ENCODE results near the gene FOCAD.

Gene FOCAD

DNA sequence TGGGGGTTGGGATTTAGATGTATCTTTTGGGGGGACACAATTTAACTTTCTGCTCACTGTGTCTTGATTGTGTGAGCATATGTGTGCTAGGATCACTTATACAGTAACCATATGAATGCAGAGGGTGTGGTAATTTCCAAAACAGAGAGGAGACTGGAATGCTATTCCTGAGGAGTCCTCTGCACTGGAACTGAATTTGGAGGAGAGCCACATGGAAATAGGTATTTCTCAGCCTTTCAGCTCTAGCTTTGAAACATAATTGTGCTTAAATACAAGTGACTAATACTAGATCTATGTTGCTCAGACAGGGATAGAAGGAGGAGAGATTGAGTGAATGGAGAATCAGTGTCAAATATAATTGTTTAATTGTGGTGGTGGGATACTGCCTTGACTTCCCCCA lies 45.5 kb downstream of the FOCAD start:
- no peak overlapping the region for H3K4me3 ChIP-seq (ENCODE audit: low read depth, low read length)

DNA sequence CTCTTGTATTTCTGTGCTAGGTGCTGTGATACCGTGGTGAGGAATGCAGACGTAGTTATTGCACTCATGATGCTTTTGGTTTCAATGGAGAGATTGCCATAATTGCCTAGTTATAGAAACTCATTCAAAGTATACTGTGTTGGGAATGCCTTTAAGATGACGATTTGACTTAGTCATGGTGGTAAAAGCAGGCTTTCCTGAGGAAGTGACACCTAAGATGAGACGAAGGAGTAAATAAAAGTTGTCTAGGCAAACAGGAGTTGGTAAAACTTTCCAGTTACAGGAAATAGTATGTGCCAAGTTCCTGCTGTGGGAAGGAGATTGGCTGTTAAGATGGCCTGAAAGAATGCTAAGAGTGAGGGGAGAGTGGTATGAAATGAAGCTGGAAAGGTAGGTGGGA lies 48.1 kb downstream of the FOCAD start:
- H3K4me3 ChIP-seq (ENCODE audit: low read depth, low read length): no peak overlapping the region

DNA sequence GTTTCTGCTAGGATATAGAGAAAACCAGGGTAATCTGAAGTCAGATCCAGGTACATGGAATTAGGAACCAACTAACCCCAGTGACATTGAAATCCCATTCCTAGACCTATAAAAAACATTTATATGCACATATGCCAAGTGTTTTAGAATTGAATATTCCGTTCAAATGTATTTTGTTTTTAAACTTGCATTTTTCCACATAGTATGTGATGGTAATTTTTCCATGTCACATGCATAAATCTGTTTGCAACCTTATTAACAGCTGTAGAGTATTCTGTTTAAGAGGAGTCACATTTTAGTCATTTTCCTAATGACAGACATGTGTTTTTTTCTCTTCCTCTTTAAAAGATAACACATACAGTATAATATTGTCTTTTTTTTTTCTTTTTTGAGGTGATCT lies 50.2 kb downstream of the FOCAD start:
- H3K4me3 ChIP-seq (ENCODE audit: low read depth, low read length): no peak overlapping the region

DNA sequence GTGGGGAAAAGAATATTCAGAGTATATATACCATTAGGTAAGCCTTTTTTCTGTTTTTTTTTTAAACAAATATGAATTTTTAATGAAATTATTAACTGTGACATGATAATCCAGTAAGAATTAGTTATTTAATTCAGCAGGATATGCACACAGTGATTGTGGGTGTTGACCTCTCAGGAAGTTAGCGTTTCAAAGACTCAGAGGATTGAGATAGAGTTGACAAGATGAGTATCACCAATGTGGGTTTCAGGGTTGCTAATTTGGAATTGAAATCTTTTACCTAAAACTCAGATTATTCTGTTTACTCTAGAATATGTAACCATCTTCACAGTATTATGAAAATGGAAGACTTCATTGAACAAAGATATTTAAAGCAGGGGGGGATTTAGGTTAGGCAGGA lies 56.2 kb downstream of the FOCAD start:
- H3K4me3 ChIP-seq (ENCODE audit: low read depth, low read length): no peak overlapping the region

DNA sequence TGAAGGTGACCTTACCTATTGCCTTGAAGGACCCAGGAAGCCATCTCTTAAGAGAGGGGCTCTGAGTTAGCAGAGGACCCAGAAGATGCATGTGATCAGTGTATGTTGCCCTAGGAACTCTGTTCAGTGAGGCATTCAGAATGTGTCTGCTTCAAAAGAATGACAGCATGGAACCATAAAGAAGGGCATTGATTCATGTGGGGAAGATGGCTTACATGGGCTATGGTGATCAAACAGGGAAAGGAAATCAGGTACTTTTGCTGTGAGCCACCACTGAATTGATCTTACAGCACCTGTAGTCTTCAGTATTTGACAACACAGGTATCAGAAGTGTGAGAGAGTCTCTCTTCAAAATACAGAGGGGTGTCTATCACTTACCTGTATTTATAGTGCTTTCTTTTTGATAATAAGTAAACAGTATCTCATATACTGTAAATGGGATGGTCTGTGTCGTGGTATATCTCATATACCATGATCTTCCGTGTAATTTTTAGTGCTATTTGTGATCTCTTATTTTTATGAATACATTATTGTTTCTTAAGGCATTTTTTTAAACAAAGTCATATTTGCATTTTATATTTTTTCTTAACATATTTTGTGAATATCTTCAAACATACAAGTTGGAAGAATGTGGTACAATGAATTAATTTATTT lies 57.0 kb downstream of the FOCAD start:
- H3K4me3 ChIP-seq (ENCODE audit: low read depth, low read length): no peak overlapping the region

DNA sequence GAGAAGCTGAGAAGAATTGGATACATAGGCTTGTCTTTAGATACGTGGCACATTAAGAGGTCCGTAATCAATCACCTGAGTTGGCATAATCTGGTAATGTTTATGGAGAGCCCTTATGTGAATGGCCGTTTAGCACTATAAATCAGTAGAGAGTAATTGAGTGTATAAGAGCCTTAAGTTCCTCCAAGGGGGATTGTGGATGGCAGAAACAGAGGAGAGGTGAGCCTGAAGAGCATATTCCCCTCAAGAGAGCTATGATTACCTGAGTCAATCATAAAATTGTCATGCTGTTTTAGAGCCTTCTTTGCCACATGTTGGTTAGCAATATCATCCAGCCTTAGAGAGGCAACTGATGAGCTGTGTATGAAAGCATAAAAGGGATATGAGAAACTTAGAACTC lies 58.8 kb downstream of the FOCAD start:
- H3K4me3 ChIP-seq (ENCODE audit: low read depth, low read length): no peak overlapping the region

DNA sequence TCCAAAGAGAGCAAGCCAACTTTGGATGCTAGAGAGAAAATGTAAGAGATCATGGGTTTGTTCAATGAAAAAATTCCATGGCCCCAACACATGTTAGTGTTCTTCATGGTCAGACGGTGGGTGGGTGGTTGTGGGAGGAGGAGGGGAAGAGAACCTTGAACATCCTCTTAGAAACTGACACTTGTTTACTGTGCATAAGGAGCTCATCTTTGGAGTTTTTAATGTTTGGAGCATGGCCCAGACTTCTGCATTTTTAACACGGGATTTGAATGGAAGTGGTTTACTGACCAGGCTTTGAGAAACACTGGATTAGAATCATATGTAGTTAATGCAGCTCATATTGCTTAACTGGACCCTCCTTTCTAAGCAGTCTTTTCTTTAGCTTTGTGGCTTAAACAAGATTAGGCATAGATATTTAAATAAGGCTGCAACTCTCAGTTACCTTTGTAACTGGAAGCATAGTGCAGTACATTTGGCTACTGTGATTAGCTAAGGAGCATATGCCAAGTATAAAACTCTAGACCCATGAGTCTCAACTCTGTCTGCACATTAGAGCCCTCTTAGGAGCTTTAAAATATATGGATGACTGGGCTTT lies 60.1 kb downstream of the FOCAD start:
- H3K4me3 ChIP-seq (ENCODE audit: low read depth, low read length): no peak overlapping the region

DNA sequence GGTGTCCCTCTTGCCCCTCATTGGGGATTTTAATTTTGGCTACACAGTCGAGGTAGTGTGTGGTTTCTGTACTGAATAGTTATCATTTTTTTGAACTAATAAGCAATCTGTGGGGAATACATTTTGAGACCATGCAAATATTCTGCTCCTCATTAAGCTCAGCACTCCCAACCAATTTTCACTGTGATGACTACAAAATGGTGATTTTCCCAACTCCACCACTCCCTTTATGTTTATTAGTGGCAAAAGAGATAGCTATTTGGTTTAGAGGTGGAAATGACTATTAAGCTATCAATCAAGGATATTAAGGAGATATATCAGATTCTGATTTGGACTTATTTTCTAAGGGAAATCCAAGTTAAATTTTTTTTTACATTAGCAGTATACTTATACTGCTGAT lies 62.9 kb downstream of the FOCAD start:
- H3K4me3 ChIP-seq (ENCODE audit: low read depth, low read length): no peak overlapping the region

DNA sequence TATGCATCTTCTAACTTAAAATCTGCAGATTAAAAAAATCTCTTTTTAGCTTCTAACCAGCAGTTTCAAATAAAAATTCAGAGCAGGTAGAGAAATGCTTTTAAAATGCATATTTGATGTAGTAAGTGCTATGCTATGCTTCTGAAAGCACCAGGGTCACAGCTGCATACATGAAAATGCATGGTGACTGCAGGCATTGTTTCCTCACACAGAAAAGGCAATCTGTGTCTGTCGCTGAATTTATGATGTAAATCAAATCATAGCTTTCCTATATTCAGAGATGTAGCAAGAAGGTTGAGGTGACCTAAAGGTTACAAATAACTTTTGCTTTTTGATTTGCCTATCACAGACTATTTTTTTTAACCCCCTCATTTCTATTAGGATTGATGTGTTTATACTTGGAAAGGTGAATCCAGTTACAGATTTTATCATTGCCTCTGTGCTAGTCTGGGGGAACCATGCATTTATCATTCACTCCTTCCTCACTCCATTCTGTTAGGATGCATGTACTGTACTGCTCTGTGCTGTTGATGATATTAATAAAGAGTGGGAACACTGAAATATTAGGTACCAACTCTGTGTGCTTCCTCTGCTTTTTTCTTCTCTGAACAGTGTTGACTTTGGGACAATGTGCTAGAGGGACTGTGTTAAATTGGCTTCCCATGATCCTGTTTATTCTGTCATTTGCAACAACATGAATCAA lies 65.6 kb downstream of the FOCAD start:
- no peak overlapping the region for H3K4me3 ChIP-seq (ENCODE audit: low read depth, low read length)

DNA sequence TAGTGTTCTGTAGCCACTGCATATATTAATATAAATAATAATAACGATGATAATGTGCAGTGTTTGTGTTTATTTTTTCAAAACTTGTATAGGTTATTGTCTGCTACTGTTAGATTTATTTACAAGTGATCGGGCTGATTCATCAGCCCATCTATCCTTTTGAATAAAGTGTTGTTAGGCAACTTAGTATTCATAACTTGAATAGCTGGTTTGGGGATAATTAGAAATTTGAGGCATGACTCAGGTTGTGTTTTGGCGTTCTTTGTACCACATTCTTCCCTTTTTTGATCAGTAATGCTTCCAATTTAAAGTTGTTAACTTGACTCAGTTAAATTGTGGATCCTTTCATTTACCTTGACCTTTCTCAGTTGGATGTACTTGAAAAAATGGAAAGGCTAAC lies 69.7 kb downstream of the FOCAD start:
- no peak overlapping the region for H3K4me3 ChIP-seq (ENCODE audit: low read depth, low read length)

DNA sequence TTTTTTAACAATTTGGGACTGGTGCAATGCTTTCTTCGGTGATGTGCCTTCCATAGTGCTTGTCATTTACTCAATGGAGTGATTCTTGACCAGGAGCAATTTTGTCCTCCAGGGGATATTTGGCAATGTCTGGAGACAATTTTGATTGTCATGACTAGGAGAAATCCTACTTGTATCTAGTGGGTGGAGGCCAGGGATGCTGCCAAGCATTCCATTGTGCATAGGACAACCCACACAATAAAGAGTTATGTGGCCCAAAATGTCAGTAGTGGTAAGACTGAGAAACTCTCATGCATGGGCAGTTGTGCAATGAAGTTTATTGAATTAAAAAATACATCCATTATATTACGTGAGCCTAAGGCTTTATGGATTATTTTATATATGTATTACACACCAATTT lies 70.5 kb downstream of the FOCAD start:
- no peak overlapping the region for H3K4me3 ChIP-seq (ENCODE audit: low read depth, low read length)

DNA sequence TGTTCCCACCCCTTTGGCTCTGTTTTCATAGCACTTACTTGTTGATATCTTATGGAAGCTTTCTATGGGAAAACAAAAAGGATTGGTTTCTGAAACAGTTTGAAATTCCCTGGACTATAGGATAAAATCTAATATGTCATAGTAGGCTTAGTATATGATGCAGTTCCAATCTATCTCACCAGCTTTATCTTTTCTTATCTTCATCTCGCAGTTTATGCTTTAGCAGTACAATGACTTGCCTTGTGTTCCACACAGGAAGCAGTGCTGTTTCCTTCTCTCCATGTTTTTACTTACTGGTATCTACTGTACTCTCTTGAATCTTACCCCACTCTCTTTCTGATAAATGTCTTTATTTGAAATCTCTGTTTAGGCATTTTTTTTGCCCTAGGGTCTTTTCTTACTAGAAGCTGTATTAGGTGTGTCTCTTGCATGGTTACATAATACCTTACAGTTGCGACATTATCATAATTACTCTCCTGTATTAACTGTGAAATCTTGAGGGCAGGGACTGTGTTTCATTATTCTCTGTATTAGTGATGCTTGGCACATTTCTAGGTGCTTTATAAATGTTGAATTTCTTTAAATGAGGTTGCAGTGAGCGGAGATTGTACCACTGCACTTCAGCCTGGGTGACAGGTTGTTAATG lies 76.3 kb downstream of the FOCAD start:
- no peak overlapping the region for H3K4me3 ChIP-seq (ENCODE audit: low read depth, low read length)

DNA sequence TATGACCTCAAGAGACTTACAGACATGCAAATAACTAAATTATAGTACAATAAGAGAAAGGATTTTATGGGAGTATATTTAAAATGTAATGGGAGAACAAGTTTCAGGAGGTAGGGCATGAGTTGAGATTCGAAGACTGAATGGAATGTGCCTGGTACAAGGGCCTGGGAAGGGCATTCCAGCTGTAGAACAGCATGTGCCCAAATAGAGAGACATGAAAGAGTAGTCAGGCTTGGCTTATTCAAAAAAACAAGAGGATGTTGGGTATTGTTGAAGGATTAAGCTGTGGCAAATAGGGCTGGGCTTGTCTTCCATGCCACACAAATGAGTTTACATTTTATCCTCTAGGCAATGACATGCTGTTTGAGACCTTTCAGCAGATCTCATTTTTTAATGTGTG lies 86.9 kb downstream of the FOCAD start:
- H3K4me3 ChIP-seq (ENCODE audit: low read depth, low read length): no peak overlapping the region

DNA sequence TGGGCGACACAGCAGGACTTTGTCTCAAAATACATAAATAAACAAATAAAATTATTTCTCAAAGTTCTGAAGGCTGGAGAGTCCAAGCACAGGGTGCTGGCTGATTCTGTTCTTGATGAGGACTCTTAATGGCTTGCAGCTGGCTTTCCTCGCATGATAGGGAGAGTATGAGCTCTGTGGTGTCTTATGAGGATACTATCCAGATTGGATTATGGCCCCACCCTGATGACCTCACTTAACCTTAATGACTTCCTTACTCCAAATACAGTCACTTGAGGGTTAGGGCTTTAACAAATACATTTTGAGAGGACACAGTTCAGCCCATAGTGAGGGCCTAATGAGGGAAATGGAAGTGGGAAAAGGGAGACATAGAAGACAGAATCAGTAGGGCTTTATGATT lies 87.7 kb downstream of the FOCAD start:
- no peak overlapping the region for H3K4me3 ChIP-seq (ENCODE audit: low read depth, low read length)

DNA sequence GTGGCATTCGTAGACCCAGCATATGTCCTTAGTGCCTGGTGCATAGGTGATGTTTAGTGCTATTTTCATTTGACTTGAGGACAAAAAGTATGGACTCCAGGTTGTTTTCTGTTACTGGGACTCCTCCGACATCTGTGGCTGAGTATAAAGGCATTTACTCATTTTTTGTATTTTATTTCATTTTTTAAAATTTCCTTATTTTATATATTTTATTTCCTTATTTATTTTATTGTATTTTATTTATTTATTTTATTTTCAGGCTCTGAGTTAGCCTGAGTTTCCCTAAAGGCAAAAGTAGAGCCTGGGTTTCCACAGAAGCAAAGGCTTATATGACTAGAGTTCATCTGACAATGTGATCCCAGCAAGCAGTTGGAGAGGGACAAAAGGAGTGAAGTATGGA lies 91.6 kb downstream of the FOCAD start:
- no peak overlapping the region for H3K4me3 ChIP-seq (ENCODE audit: low read depth, low read length)

DNA sequence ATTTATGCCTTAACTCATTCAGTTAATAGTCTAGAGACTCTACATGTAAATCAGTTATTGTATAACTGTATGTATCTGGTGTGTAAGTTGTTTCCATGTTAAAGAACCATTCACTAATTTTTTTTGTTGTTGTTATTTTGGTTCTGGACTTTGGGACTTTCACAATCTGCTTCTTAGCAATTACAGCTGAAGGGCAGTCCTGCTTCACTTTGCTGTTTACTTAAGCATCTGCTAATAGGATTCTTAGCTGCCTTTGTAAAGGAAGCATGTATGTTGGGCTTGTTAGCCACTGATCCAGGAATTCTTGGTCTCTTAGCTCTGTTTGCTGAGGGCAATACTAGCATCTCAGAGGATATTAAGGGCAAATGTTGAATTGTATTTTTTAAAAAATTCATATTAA lies 97.0 kb downstream of the FOCAD start:
- no peak overlapping the region for H3K4me3 ChIP-seq (ENCODE audit: low read depth, low read length)

DNA sequence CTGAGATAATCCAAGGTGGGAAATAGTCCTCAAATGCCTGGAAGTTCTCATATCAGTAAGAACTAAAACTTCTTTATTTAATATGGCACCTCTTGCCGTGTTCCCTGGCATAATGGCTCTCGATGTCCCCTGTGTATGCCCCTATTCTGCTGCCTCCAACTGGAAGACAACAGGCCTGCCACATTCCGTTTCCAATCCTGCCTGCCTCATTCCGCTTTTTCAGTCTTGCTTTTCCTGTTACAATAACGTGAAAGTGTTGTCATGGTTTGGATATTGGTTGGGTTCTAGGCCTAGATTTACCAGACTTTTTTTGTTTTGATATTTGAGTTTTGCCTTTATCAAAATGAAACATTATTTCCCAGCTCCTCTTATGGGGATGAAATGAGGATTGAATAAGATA lies 98.2 kb downstream of the FOCAD start:
- no peak overlapping the region for H3K4me3 ChIP-seq (ENCODE audit: low read depth, low read length)

DNA sequence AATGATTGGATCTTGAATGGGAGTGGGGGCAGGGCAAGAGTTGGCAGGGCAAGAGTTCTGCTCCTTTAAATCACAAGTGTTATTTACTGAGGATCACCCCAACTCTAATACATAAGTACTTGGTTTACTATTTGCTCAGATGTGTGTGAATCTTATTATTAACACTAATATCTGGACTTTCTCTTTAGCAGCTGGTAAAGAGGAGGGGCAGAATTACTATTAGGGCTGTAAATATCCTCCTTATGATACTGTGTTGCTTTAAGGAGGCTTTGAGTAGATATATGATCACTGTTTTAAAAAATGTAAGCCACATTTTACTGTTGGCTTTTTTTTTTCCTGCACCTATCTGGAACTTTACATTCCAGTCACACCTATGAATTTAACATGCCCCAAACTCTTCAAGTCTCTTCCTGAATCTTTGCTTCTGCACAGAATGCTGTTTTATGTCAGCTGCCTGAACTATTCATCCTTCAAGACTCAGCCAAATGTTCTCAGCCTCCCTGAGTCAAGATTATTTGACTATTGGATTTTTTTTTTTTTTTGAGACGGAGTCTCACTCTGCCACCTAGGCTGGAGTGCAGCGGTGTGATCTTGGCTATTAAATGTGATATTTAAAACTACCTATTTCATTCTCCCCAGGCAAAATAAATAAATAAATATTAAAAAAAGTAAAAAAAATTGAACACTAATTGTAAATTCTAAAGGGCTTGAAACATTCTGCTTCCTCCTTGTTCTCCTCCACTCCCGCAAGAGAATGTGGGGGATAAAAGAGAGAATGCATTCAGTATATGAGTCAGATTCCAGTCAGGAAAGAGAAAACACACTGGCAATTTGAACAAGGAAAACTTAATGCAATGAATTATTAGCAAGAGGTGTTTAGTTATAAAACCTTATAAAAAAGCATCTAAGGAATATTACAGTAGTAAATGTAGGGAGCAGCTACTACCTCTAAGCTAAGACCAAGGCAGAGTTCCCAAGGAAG lies 99.3 kb downstream of the FOCAD start:
- H3K4me3 ChIP-seq (ENCODE audit: low read depth, low read length): no peak overlapping the region

DNA sequence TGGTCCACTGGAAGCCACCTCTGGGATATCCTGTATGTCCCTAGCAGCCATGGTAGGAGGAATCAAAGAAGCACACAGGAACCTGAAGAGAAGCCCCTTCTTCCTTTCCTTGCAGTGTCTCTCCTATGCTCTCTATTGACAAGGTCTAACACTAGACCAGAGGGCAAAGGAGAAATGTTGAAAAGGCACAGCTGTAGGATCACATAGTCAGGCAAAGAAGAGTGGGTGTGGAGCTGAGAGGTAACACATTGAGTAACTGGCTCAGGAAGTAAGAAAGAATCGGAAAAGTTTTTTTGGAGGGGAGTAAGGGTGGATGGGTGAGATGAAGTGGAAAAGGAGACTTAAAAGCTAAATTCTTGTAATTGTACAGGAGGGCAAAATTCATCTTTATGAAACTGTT lies 100.1 kb downstream of the FOCAD start:
- H3K4me3 ChIP-seq (ENCODE audit: low read depth, low read length): no peak overlapping the region

DNA sequence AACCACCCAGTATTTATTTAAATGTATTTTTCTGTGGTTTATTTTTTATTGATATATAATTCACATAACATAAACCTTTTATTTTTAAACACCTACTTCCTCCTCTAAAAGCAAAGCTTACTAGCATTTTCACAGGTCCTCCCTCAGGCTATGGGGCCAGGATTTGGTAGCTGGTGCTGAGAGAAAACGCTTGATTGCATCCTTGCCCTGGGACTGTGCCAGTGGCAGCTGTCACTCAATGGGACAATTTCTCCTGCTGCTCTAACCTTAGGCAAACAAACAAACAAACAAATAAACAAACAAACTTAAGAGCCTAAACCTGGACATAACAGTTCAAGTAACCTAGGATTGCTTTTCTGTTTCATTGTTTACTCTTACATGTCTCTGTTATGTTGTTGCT lies 102.7 kb downstream of the FOCAD start:
- no peak overlapping the region for H3K4me3 ChIP-seq (ENCODE audit: low read depth, low read length)

Data from iPS-11a (cell line).